GM18505 (cell line): ENCODE measurements around the gene CNST.
"Not testable (repeated sequence)": the region's sequence is repeated elsewhere in the genome, so short reads cannot be mapped to it uniquely, and the experiment has no call there.

Source experiments
- ATAC-seq: cut with Tn5 transposase; IDR thresholded peaks from one replicate; pipeline ENCODE4 v1.9.1; 2021; ENCODE audit not compliant: unreplicated experiment
- POLR2A ChIP-seq: IDR thresholded peaks from 4 replicates; pipeline ENCODE4 v1.6.1; 2011; ENCODE audit warnings: borderline replicate concordance; ENCODE audit not compliant: insufficient read depth, insufficient read length; ENCODE audit errors: extremely low read depth

Gene CNST

DNA sequence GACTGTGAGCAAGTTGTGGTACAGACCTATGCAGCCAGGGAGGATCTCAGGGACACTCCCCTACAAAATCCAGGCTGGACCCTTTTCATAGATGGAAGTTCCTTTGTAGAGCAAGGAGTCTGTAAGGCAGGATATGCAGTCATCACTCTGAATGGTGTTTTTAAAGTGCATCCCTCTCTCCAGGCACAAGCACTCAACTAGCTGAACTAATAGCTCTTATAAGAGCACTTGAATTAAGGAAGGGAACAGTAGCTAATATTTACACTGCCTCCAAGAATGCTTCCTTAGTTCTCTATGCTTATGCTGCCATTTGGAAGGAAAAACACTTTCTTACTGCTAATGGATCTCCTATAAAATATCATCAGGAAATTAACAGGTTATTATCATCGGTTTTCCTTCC lies 32.1 kb upstream of the CNST start:
- TF ChIP-seq POLR2A, result no peak

DNA sequence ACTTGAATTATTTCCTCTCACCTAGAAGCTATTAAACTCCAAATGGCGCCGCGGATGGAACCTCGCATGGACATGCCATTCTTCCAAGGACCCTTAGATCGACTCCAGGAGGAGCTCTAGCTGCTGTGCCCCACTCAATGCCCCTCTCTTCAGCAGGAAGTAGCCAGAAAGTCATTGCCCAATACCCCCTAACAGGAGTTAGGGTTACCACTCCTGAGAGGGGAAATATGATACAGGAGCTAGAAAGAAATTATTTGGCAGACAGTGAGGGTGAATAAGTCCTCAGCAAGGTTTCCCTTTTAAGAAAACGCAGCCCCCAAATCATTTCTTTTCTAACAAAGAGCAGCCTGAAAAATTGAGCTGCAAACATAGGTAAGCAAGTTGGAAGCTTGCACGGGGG lies 28.8 kb upstream of the CNST start:
- no peak for ATAC-seq

More for the DNA sequence above, 32.1 kb upstream of the CNST start:
- ATAC-seq, result no peak

DNA sequence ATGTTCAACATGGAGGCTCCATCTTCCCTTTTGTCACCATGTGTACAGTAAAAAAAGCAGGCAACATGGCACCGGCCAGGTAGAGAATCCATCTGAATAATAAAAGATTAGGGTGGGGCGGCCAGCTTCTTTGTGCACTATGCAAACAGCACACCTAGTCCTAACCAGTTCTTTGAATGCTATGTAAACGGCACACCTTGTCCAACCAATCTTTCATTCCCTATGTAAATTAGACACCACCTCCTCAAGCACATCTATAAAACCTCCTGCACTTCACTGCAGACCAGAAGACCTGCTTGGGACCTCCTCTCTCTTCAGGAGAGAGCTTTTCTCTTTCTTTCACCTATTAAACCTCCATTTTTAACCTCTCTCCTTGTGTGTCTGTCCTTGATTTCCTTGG lies 28.4 kb upstream of the CNST start:
- TF ChIP-seq POLR2A, result no peak
- no peak for ATAC-seq

More for the DNA sequence above, 28.8 kb upstream of the CNST start:
- TF ChIP-seq POLR2A, result no peak

DNA sequence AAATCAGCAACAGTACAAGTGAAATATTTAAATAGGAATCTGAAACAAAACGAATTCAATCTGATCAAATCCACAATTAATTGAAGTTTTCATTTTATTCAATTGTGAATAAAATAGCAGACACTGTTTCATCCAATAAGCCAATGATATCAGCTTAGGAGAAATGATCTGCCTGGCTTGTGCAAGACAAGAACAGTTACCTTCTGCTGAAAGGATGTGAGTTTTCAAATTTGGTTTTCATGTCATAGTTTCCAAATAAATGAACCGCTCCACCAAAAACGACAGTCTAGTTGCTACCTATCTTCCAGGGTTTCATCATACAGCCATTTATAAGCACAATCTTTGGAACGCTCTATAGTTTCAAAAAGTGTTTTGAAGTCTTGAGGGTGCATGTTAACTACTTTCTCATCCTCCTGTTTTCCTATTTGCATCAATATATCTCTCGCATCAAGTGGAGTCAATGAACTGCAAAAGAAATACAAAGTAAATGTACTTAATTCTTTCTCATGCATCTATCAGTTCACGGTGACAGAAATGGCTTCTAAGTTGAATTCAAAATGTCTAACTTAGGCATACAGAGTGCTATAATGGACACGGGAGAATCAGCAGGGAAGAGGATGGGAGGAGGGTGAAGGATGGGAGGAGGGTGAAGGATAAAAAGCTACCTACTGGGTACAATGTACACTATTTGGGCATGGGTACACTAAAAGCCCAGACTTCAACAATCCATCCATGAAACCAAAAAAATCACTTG lies 25.3 kb upstream of the CNST start:
- no peak for TF ChIP-seq POLR2A
- no peak for ATAC-seq

DNA sequence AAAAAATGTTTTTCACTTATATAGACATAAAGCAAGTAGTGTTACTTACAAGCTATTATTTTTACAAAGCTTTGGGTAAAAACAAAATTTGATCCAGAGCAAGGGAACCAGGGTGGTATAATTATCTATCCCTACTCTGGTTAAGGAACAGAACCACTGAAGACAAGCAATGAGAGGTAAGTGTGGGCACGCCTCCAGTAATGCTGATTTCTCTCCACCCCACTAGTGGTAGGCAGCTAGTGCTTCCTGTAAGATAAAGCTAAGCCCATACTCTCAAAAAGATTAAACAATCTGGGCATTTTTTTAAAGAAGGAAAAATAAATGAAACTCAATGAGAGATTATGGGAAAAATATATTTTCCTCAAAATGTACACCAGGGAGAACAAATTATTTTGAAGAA lies 22.3 kb upstream of the CNST start:
- ATAC-seq, result no peak
- no peak for TF ChIP-seq POLR2A

DNA sequence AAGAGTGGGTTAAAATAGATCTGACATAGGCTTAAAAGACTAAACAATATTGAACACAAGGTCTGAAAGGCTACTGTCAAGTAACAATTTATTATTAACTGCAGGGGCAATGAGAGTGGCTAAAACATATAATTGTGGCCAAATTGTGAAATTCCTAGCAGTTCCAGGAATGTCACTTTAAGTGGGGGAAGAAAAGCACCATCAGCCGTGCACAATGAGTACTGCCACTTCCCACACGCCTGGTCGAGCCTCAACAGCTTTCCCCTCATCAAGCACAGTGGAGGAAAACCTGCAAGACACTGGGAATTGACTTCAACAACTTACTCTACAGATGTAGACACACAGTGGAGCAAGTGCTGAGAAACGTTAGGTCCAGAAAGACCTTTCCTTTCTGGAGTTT lies 16.6 kb upstream of the CNST start:
- no peak for ATAC-seq
- no peak for TF ChIP-seq POLR2A

DNA sequence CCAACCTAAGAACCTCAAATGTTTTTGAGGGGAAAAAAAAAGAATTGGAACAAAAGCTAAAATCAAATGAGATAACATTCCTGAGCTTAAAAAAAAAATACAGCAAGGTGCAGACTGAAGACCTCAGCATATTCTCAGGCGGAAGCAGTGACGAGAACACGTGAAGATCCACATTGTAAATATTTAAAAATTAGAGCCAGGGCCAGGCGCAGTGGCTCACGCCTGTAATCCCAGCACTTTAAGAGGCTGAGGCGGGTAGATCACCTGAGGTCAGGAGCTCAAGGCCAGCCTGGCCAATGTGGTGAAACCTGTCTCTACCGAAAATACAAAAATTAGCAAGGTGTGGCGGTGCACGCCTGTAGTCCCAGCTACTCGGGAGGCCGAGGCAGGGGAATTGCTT lies 15.9 kb upstream of the CNST start:
- no peak for ATAC-seq
- no peak for TF ChIP-seq POLR2A

DNA sequence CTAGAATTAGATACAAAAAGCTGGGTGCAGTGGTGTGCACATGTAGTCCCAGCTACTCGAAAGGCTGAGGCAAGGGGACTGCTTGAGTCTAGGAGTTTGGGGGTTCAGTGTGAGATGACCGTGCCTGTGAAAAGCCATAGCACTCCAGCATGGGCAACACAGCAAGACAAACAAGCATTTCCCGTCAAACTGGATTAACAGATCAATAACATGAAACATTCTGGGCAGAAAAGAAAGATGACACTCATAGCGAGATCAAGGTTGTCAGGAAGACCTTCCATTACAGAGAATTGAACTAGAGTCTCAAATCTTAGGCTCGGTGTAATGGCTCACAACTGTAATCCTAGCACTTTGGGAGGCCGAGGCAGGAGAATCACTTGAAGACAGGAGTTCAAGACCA lies 14.1 kb upstream of the CNST start:
- ATAC-seq, result no peak

DNA sequence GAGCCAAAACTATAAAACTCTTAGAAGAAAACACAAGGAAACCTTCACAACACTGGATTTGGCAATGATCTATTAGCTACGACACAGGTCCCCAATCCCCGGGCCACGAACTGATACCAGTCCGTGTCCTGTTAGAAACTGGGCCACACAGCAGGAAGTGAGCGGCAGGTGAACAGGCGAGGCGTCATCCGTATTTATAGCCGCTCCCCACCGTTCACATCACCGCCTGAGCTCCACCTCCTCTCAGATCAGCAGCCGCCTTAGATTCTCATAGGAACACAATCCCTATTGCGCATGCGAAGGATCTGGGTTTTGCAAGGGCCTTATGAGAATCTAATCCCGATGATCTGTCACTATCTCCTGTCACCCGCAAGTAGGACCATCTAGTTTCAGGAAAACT lies 12.1 kb upstream of the CNST start:
- TF ChIP-seq POLR2A, result no peak

More for the DNA sequence above, 14.1 kb upstream of the CNST start:
- TF ChIP-seq POLR2A, result no peak

DNA sequence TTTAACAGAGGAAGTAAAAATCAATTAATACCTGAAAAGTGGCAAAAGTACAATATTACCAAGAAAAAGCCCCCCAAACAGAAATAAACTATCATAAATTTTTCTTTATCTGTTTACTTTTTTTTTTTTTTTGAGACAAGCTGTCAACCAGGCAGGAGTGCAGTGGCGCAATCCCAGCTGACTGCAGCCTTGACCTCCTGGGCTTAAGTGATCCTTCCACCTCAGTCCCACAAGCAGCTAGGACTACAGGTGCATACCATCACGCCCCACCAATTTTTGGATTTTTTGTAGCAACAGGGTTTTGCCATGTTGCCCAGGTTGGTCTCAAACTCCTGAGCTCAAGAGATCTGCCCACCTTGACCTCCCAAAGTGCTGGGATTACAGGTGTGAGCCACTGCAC lies 8.2 kb upstream of the CNST start:
- no peak for ATAC-seq
- no peak for TF ChIP-seq POLR2A

More for the DNA sequence above, 12.1 kb upstream of the CNST start:
- ATAC-seq, result no peak

DNA sequence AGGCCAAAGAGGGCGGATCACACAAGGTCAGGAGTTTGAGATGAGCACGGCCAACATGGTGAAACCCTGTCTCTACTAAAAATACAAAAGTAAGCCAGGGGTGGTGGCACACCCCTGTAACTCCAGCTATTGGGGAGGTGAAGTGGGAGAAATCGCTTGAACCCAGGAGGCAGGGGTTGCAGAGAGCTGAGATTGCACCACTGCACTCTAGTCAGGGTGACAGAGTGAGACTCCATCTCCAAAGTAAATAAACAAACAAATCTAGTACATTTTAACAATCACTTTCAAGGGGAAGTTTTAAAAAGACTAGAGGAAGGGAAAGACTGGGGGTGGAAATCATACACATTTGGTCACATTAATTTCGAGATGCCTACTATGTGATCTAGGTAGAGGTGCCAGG lies 6.9 kb upstream of the CNST start:
- TF ChIP-seq POLR2A, result no peak
- ATAC-seq, result no peak

DNA sequence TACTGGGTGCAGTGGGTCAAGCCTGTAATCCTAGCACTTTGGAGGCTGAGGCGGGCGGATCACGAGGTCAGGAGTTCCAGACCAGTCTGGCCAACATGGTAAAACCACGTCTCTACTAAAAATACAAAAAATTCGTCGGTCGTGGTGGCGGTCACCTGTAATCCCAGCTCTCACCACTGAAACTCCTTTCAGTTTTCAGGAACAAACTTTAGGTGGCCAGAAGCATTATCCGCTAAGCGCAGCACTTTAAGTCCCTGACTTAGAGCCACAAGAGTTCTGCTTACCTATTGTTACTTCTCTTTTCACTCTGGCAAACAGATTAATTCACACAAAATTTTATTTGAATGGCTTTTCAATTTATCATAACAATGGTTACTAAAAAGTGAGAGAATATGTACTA lies 5.4 kb upstream of the CNST start:
- ATAC-seq, result not testable (repeated sequence)

DNA sequence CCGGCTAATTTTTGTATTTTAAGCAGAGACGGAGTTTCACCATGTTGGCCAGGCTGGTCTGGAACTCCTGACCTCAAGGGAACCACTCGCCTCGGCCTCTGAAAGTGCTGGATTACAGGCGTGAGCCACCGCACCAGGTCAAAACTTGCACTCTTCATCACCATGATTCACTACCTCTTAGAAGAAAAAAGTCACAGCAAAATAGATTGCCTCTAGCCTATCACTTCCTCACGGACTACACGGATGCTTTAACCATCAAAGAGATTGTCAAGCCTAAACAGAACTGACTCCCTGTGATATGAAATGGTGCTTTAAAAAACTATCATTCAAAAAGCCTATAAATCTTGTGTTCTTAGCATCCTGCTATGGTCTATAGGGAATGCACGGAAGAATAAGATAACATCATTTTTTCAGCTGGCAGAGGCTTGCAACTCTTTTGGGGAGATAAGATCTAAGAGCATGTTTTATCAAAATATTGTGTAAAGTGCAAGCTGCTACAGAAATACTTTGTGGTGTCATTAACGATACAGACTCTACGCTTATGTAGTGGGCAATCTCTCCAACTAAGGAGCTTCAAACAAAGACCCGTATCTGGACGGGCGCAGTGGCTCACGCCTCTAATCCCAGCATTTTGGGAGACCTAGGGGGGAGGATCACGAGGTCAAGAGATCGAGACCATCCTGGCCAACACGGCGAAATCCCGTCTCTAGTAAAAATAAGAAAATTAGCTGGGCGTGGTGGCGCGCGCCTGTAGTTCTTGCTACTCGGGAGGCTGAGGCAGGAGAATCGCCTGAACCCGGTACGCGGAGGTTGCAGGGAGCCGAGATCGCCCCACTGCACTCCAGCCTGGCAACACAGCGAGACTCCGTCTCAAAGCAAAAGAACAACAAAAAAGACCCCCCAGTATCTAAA lies 1.2 kb upstream of the CNST start:
- ATAC-seq, result no peak
- no peak for TF ChIP-seq POLR2A

DNA sequence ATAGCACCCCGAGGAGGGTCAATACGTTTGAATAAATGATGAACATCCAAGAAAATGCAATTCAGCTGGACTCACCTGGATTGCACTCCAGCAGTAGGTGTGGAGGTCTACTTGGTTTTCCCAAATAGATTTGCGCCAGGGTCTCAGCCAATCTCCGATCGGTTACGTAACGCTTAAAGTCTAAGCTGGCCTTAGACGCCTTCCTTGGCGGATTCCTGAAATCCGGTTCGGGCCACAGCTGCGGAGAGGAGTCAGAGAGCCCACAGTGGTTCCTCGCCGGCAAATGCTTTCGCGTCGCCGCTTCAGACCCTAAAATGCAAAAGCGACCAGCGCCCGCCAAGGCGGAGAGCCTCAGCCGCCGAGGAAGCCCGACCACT lies 517 bp upstream of the CNST start:
- peak; percentile 2 for ATAC-seq
- no peak for TF ChIP-seq POLR2A
